Fibroblast of lung (primary cell): ENCODE results near the gene SMIM5.

Source experiments
- CTCF ChIP-seq, 2 donors: IDR thresholded peaks in 1 of 2; conservative IDR thresholded peaks in 1 of 2; 1 replicate in 1 of 2; 2 replicates in 1 of 2; pipeline ENCODE4 v1.5.1; 2011 to 2012; ENCODE audit warnings: low read length in 2 of 2, control low read depth in 1 of 2, inconsistent platforms in 1 of 2, low read depth in 1 of 2, mild to moderate bottlenecking in 1 of 2
- EZH2 ChIP-seq: IDR thresholded peaks from 2 replicates; pipeline ENCODE4 v1.5.1; 2012; ENCODE audit warnings: low read length, control low read depth, mild to moderate bottlenecking; ENCODE audit errors: missing control alignments

- TF ChIP-seq CTCF (conservative IDR thresholded peaks at IDR 0.05 in 1 of 2, IDR thresholded peaks at IDR 0.05 in 1 of 2; ENCODE audit: low read depth in 1 of 2, low read length in 2 of 2) (no peak), EZH2 (no peak)
Observed at GRCh38 chr17:75589919-75590303, 43.3 kb upstream of the SMIM5 start.
